ENCODE data around the gene CCNYL1.

CCNYL1 gene

GRCh38 chr2:207767461-207768167 is 56.2 kb downstream of the CCNYL1 start:
- DNase-seq (ENCODE audit: low spot score) = peak; percentile 13
- ChIA-PET POLR2A (ENCODE audit: low non-redundant PET) (no interaction called here), CTCF (interaction anchor here (0.6 to 1.7 kb wide), 2 partner anchors 180 to 258 kb away, joined by 3 to 4 read pairs; partner anchors contain the start of gene PLEKHM3)
- peak; percentile 38 for TF ChIP-seq CTCF (conservative IDR thresholded peaks at IDR 0.05; ENCODE audit: low read depth)
- H3K27ac ChIP-seq = peak overlapping the region; percentile 83

- POLR2A ChIA-PET (ENCODE audit: low non-redundant PET) = interaction anchor here (0.6 kb wide), 1 partner anchor 25 kb away, joined by 4 read pairs; no protein-coding TSS in a partner anchor
- H3K27ac ChIP-seq = peak overlapping the region; percentile 83
- CTCF ChIA-PET = interaction anchor here (0.6 to 1.3 kb wide), 5 partner anchors 10 to 272 kb away, joined by 3 to 7 read pairs (median 4); no protein-coding TSS in a partner anchor
- no peak; the same call in 1 of the 2 replicates for TF ChIP-seq CTCF (conservative IDR thresholded peaks at IDR 0.05; ENCODE audit: low read depth)
- DNase-seq (ENCODE audit: low spot score) = peak; percentile 45
Observed at GRCh38 chr2:207768168-207768865, 56.9 kb downstream of the CCNYL1 start.

DNA sequence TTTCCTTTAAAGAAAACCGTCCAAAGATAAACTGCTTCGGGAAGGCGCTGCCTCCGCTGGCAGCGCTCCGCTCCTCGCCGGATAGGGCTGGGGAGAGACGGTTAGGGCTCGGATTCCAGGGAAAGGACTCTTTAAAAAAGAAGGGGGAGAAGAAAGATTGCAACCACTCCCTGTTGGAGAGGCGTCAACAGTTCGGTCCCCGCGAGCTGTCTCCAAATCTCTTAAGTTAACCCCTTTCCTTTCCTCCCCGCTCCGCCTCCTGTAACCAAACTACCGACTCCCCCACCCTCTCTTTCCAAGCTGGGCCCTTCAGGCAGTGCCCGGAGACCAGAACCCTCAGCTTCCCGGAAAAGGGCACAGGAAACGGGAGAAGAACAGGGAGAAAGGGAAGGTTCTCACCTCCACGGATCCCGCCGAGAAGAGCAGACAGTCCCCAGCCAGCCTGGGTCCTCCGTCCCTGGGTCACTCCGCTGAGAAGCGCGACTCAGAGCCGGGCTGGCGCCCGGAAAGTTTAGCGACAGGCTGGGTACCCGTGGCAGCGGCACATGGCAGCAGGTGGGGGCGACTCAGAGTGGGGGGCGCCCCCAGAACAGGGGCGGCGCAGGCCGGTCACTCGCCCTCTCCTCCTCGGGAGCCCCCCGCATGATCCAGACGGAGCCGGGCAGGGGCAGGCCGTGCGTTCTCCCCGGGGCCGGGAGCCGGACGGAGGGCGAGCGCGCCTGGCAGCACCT is 57.6 kb downstream of the CCNYL1 start:
- peak; percentile 46 for DNase-seq (ENCODE audit: low spot score)
- POLR2A ChIA-PET (ENCODE audit: low non-redundant PET) = interaction anchor here (0.6 kb wide), 1 partner anchor 25 kb away, joined by 4 read pairs; no protein-coding TSS in a partner anchor
- no peak for TF ChIP-seq CTCF (conservative IDR thresholded peaks at IDR 0.05; ENCODE audit: low read depth)
- peak overlapping the region; percentile 83 for H3K27ac ChIP-seq
- CTCF ChIA-PET = interaction anchor here (0.6 to 1.3 kb wide), 6 partner anchors 10 to 271 kb away, joined by 3 to 7 read pairs (median 4); no protein-coding TSS in a partner anchor

GRCh38 chr2:207770602-207771404 is 59.4 kb downstream of the CCNYL1 start:
- peak overlapping the region; percentile 83 for H3K27ac ChIP-seq
- ChIA-PET CTCF (interaction anchor here (0.8 to 1.2 kb wide), 2 partner anchors 264 to 502 kb away, joined by 3 read pairs; no protein-coding TSS in a partner anchor), POLR2A (ENCODE audit: low non-redundant PET) (no interaction called here)
- DNase-seq (ENCODE audit: low spot score) = no peak
- TF ChIP-seq CTCF (conservative IDR thresholded peaks at IDR 0.05; ENCODE audit: low read depth) = no peak

GRCh38 chr2:207771421-207771820 is 60.0 kb downstream of the CCNYL1 start:
- ChIA-PET POLR2A (ENCODE audit: low non-redundant PET) (no interaction called here), CTCF (no interaction called here)
- no peak for TF ChIP-seq CTCF (conservative IDR thresholded peaks at IDR 0.05; ENCODE audit: low read depth)
- DNase-seq (ENCODE audit: low spot score) = no peak
- no peak overlapping the region for H3K27ac ChIP-seq

Measured in RWPE1 (cell line).